Right lobe of liver (tissue), 4 donors: ENCODE measurements around the gene CEP68.

Experiments used
- POLR2A ChIP-seq: fragments of 450-650 bp; IDR thresholded peaks from one replicate; pipeline ENCODE4 v1.6.1; 2017; ENCODE audit warnings: antibody characterized with exemption, mild to moderate bottlenecking
- TF ChIP-seq, protein P1 (sequence below), 4 donors: fragments of 200-600 bp in 3 of 4; fragments of 450-650 bp in 1 of 4; IDR thresholded peaks; one replicate each; pipeline versions ENCODE4 v1.5.1 to v1.8.0; 2016 to 2022; ENCODE audit warnings: antibody characterized with exemption in 4 of 4, mild to moderate bottlenecking in 2 of 4
- donor health status: DM: no; HTN: no; CAD: no.
- donor health status: DM: no; HTN: no; CAD: no.
- donor health status: DM: no; HTN: yes; CAD: no.

DNA sequence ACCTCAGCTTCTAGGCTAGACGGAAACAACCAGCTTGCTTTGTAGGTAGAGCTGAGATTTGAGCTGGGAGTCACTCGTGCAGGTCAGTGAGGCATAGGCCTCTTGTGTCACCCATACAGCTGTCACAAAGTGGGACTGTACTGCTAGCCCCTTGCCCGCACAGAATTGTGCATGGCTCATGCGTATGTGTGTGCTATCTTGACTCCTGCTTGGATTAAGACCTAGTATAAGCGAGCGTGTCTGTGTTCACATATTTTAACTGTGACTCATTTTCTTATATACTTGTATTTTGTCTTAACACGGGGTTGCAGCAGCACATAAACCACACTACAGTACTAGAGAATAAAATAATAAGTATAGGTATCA is 20.1 kb downstream of the CEP68 start:
- TF ChIP-seq, protein P1, sequence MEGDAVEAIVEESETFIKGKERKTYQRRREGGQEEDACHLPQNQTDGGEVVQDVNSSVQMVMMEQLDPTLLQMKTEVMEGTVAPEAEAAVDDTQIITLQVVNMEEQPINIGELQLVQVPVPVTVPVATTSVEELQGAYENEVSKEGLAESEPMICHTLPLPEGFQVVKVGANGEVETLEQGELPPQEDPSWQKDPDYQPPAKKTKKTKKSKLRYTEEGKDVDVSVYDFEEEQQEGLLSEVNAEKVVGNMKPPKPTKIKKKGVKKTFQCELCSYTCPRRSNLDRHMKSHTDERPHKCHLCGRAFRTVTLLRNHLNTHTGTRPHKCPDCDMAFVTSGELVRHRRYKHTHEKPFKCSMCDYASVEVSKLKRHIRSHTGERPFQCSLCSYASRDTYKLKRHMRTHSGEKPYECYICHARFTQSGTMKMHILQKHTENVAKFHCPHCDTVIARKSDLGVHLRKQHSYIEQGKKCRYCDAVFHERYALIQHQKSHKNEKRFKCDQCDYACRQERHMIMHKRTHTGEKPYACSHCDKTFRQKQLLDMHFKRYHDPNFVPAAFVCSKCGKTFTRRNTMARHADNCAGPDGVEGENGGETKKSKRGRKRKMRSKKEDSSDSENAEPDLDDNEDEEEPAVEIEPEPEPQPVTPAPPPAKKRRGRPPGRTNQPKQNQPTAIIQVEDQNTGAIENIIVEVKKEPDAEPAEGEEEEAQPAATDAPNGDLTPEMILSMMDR (IDR thresholded peaks at IDR 0.05), result no peak
- TF ChIP-seq POLR2A, result no peak
